Measurements from ENCODE around the gene EI24.

DNA sequence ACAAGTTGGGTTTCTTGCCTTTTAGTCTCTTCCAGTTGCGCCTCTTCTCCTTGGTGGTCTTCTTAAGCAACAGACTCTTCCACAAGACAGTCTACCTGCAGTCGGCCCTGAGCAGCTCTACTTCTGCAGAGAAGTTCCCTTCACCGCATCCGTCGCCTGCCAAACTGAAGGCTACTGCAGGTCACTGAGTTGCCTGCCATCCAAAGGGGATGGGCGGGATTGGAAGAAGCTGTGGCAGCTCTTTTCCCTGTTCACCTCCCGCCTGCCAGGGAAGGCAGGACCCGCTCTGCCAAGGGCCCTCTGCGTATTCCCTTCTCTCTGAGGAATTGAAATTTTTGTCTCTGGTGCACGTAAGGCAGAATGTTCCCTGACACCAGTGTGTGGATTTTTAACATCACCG, 14.2 kb downstream of the EI24 start:
- TF ChIP-seq, protein P1, sequence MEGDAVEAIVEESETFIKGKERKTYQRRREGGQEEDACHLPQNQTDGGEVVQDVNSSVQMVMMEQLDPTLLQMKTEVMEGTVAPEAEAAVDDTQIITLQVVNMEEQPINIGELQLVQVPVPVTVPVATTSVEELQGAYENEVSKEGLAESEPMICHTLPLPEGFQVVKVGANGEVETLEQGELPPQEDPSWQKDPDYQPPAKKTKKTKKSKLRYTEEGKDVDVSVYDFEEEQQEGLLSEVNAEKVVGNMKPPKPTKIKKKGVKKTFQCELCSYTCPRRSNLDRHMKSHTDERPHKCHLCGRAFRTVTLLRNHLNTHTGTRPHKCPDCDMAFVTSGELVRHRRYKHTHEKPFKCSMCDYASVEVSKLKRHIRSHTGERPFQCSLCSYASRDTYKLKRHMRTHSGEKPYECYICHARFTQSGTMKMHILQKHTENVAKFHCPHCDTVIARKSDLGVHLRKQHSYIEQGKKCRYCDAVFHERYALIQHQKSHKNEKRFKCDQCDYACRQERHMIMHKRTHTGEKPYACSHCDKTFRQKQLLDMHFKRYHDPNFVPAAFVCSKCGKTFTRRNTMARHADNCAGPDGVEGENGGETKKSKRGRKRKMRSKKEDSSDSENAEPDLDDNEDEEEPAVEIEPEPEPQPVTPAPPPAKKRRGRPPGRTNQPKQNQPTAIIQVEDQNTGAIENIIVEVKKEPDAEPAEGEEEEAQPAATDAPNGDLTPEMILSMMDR (IDR thresholded peaks at IDR 0.05) = no peak
- TF ChIP-seq, protein P2, sequence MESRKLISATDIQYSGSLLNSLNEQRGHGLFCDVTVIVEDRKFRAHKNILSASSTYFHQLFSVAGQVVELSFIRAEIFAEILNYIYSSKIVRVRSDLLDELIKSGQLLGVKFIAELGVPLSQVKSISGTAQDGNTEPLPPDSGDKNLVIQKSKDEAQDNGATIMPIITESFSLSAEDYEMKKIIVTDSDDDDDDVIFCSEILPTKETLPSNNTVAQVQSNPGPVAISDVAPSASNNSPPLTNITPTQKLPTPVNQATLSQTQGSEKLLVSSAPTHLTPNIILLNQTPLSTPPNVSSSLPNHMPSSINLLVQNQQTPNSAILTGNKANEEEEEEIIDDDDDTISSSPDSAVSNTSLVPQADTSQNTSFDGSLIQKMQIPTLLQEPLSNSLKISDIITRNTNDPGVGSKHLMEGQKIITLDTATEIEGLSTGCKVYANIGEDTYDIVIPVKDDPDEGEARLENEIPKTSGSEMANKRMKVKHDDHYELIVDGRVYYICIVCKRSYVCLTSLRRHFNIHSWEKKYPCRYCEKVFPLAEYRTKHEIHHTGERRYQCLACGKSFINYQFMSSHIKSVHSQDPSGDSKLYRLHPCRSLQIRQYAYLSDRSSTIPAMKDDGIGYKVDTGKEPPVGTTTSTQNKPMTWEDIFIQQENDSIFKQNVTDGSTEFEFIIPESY (IDR thresholded peaks at IDR 0.05; ENCODE audit: borderline replicate concordance, low read depth) = no peak
- TF ChIP-seq JUND (IDR thresholded peaks at IDR 0.05) (no peak), POLR2AphosphoS5 (IDR thresholded peaks at IDR 0.05; ENCODE audit: low read depth, low read length) (no peak), TAF1 (IDR thresholded peaks at IDR 0.05; ENCODE audit: borderline replicate concordance, low read depth, low read length) (no peak)
- TF ChIP-seq, protein P3, sequence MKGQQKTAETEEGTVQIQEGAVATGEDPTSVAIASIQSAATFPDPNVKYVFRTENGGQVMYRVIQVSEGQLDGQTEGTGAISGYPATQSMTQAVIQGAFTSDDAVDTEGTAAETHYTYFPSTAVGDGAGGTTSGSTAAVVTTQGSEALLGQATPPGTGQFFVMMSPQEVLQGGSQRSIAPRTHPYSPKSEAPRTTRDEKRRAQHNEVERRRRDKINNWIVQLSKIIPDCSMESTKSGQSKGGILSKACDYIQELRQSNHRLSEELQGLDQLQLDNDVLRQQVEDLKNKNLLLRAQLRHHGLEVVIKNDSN (IDR thresholded peaks at IDR 0.05; ENCODE audit: borderline replicate concordance, low read depth) = no peak
- TF ChIP-seq, protein P4, sequence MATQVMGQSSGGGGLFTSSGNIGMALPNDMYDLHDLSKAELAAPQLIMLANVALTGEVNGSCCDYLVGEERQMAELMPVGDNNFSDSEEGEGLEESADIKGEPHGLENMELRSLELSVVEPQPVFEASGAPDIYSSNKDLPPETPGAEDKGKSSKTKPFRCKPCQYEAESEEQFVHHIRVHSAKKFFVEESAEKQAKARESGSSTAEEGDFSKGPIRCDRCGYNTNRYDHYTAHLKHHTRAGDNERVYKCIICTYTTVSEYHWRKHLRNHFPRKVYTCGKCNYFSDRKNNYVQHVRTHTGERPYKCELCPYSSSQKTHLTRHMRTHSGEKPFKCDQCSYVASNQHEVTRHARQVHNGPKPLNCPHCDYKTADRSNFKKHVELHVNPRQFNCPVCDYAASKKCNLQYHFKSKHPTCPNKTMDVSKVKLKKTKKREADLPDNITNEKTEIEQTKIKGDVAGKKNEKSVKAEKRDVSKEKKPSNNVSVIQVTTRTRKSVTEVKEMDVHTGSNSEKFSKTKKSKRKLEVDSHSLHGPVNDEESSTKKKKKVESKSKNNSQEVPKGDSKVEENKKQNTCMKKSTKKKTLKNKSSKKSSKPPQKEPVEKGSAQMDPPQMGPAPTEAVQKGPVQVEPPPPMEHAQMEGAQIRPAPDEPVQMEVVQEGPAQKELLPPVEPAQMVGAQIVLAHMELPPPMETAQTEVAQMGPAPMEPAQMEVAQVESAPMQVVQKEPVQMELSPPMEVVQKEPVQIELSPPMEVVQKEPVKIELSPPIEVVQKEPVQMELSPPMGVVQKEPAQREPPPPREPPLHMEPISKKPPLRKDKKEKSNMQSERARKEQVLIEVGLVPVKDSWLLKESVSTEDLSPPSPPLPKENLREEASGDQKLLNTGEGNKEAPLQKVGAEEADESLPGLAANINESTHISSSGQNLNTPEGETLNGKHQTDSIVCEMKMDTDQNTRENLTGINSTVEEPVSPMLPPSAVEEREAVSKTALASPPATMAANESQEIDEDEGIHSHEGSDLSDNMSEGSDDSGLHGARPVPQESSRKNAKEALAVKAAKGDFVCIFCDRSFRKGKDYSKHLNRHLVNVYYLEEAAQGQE (IDR thresholded peaks at IDR 0.05; ENCODE audit: low read depth, low read length) = no peak

Measured in SK-N-SH (cell line).